ENCODE measurements around the gene COX19.

Gene COX19

GRCh38 chr7:991729-992656 is 16.6 kb upstream of the COX19 start:
- DNase-seq (no peak), ATAC-seq (no peak)

DNA sequence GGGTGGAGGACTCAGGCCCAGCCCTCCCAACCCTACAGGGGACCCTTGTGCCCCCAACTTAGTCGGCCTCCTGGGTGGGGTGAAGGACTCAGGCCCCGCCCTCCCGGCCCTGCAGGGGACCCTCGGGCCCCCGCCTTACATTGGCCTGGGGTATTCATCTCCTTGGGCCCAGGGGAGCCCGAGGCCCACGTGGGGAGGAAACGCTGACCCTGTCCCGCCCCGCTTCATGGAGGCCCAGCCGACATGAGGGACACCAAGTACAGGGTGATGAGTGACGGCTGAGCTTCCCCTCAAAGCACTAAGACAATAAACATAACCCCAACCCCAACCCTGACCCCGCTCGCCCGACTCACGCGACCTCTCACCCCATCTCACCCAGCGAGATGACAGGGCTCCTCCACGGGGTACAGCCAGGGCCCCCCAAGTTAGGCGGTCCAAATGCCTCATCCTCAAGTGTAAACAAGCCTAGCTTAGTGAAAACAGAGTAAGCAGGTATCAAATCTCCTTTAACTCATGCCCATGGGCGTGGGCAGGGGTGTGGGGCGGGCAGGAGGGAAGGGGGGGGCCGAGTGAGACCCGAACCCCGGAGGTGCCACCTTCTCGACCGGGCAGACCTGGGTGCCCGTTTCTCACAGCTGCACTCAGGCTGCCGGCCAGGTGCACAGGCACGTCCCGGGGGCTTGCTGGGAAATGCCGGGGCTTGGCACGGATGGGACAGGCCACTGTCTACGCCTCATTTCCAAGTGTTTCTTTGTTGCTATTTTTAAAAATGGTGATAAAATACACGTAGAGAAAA is 15.8 kb upstream of the COX19 start:
- ATAC-seq, result no peak
- no peak for DNase-seq

DNA sequence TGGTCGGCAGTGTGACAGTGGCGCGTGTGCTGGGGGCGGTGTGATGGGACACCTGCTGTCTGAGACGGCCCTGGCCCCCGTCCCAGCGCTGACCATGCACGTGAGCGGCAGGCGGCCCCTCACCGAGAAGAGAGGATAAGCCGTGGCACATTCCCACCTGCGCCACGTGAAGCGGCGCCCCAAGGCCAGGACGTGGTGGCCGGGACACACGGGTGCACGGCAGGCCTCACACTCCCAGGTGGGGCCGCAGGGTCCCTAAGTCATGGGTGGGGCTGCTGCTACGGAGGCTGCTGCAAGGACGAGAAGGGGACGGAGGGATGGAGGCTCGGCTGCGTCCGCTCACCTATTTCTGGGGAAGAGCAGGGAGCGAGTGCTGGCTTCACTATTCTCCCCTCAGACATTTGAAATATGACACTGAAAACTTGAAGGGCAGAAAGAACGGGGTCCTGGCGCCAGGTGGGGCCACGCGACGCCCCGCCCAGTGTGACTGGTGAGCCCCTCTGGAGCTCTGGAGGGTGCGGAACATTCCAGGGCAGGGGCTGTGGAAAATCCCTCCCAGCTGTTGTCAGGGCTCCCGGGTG is 15.1 kb upstream of the COX19 start:
- DNase-seq (no peak), ATAC-seq (no peak)

- ATAC-seq, result no peak
- DNase-seq, result no peak
Measured at GRCh38 chr7:988963-989529, 13.7 kb upstream of the COX19 start.

GRCh38 chr7:988426-988911 is 13.1 kb upstream of the COX19 start:
- DNase-seq, result no peak
- ATAC-seq, result no peak

DNA sequence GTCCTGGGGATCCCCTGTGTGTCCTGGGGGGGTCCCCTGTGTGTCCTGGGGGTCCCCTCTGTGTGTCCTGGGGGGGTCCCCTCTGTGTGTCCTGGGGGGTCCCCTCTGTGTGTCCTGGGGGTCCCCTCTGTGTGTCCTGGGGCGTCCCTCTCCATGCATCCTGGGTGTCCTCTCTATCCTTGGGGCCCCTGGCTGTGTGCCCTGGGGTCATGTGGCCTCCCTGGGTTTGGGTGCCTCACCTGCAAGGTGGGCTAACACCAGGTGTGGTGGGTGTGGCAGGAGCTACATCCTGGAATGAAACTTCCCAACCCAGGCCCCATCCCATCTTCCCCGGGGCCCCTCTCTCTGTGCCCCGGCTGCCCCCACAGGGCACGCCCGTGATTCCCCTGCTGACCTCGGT is 12.6 kb upstream of the COX19 start:
- DNase-seq, result no peak
- ATAC-seq, result no peak

- no peak for ATAC-seq
- no peak for DNase-seq
Measured at GRCh38 chr7:986766-987751, 11.7 kb upstream of the COX19 start.

DNA sequence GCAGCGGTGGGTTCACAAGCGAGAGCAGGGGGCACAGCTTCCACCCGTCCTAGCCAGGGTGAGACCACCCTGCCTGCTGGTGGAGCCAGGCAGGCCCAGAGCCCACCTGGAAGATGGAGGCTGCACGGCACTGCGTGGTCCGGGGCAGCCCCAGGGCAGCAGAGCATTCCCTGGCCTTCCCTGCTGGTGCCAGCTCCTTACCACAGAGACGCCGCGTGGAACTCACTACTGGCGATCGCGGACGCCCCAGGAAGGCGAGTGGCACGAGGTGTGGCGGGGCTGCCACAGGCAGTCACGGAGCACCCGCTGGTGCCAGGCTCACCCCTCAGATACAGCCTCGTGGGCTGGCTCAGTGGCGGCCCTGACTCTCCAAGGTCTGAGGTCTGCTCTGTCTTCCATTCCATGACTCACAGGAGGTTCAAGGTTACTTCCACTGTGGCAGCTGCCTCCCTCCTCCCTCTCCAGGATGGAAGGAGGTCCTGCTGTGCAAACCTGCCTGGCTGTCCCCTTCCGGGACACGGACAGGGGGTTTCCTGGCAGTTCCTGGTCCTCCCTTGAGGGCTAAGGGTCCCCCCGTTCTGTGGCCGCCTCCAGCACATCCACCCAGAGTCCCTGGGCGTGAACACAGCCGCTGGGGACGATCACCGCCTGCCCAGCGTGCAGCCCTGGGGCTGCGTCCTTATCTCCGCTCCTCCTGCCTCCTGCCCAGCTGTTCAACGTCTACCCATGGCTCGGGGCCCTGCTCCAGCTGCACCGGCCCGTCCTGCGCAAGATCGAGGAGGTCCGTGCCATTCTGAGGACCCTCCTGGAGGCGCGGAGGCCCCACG is 10.8 kb upstream of the COX19 start:
- ATAC-seq (peak; percentile 48), DNase-seq (no peak)

DNA sequence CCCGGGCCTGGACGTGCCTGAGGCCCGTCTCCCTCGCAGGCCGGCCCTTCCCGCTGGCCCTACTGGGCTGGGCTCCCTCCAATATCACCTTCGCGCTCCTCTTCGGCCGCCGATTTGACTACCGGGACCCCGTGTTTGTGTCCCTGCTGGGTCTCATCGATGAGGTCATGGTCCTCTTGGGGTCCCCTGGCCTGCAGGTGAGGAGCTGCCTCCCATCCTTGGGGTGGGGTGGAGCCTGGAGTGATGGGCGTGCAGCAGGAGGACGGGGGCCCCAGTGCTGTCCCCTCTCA is 9.7 kb upstream of the COX19 start:
- no peak for ATAC-seq
- DNase-seq, result no peak

DNA sequence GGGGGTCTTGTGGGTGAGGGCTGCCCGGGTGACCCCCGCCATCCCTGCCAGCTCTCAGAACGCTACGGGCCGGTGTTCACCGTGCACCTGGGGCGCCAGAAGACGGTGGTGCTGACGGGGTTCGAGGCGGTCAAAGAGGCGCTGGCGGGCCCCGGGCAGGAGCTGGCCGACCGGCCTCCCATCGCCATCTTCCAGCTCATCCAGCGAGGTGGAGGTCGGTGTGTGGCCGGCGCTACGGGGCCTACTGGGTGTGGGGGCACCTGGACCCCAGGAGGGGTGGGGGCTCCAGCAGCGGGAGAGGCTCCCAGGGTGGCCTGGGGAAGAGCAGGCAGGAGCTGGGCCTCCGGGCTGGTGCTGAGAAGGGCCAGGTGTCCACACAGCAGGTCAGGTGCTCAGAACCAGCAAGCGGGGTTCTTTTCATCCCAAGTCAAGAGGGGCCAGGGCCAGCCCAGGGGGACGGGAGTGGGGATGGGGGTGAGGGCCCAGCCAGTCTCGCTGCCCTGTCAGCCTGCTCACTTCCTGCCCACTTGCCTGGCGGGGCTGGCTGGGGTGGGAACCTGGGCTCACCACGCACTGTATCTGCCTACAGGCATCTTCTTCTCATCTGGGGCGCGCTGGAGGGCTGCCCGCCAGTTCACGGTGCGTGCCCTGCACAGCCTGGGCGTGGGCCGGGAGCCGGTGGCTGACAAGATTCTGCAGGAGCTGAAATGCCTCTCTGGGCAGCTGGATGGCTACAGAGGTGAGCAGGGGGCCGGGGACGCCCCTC is 9.2 kb upstream of the COX19 start:
- DNase-seq (no peak), ATAC-seq (no peak)

DNA sequence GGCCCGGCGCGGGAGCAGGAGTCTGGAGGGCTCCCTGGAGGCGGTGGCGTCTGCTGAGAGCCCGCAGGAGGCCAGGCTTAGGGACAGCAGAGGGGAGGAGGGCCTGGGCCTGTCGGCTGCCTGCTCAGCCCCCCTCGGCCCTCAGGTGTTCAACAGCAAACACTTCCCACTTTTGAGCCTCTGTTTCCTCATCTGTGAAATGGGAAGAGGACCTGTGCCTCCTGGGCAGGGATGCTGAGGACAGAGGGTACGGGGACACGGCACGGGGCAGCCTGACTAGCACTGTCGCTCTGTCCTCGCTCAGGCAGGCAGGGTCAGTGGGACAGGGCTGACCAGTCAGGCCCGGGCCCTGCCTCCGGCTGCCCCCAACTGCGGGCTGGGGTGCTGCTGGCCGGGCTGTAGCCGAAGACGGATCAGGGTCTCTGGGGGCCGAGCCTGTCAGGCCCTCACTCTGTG is 8.3 kb upstream of the COX19 start:
- ATAC-seq (no peak), DNase-seq (no peak)

- no peak for ATAC-seq
- DNase-seq, result no peak
Measured at GRCh38 chr7:983004-983615, 7.8 kb upstream of the COX19 start, which contains the start of gene CYP2W1. TSS of gene CYP2W1 (plus strand) at chr7:983181. CDS start at chr7:983212, 31 bp downstream.

- no peak for DNase-seq
Measured at GRCh38 chr7:982511-983003, 7.2 kb upstream of the COX19 start.

DNA sequence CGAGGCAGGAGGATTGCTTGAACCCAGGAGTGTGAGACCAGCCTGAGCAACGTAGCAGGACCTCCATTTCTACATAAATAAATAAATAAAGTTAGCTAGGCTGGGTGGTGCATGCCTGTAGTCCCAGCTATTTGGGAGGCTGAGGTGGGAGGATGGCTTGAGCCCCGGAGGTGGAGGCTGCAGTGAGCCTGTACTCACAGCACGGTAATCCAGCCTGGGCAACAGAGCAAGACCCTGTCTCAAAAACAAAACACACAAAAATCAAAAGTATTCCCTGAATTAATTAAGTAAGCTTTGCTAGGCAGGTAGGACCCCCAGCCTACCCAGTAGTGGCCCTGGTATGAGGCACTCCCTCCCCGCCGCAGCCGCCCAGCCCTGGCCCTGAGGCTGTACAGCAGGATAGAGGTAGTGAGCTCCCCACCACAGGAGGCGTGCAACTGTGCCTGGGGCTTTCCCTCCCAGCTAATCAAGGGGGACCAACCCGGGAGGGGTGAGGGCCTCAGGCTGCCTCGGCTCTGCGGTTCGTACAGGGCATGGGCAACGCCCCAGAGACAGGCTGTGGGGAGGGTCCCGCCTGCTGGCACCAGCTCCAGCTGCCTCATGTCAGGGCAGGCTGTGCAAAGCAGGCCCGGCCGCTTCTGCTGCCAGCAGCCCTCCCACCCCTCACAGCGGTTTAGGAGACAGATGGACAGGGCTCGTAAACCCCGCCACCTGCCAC is 6.6 kb upstream of the COX19 start:
- ATAC-seq (no peak), DNase-seq (no peak)

More at GRCh38 chr7:982511-983003, 7.2 kb upstream of the COX19 start:
- no peak for ATAC-seq

DNA sequence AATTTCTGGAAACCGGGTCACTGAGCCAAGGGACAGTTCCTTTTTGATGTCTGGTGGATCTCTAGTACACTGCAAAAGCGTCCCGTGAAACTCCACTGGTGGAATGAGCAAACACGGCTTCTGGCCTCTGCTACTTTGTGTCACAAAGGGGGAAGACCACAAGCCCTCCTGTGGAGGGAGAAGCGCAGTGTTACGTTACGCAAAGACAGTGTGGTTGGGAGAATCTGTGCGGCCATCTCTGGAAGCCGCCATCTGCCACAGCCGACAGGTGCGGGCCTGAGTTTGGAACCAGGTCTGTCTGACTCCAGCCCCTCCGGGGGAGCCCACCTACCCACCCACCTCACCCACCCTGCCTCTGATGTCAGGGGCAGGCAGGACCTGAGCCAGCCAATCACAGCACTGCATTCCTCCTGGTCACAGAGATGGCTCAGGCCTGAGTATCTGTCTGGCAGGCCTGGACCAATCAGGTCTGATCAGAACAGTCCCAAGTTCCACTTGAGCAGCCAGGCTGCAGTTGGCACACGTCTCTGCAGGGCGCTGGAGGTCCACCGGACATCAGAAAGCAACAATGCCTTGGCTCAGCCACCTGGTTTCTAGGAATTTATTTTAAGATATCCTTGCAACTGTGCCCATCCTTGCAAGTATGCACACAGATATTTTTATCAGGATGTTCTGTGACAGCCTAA is 4.7 kb upstream of the COX19 start:
- no peak for ATAC-seq
- DNase-seq, result no peak

DNA sequence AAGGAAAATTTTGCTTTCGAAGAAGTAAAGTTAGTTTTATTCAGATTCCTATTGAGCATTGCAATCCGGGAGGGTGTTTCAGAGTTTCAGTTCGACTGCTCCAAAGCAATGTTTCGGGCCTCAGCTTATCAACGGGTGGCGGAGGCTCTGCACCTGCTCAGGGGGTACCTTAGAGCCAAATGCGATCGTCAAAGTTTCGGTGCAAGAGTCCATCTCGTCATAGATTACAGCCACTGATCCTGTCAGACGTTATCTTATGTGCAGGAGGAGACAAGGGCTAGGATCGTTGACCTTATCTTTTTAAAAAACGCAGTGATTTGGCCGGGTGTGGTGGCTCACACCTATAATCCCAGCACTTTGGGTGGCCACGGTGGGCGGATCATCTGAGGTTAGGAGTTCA is 3.8 kb upstream of the COX19 start:
- ATAC-seq (no peak), DNase-seq (no peak)

GRCh38 chr7:978416-979091 is 3.2 kb upstream of the COX19 start:
- DNase-seq, result no peak
- ATAC-seq, result no peak
